HS-5 (cell line): Measurements from ENCODE around the gene EHMT1.

Experiments used
- DNase-seq: peaks from one replicate; pipeline ENCODE4 v3.0.0-alpha.2; 2012; ENCODE audit warnings: low read depth

EHMT1 gene

GRCh38 chr9:137739371-137740309 is 120.8 kb downstream of the EHMT1 start:
- no peak for DNase-seq

DNA sequence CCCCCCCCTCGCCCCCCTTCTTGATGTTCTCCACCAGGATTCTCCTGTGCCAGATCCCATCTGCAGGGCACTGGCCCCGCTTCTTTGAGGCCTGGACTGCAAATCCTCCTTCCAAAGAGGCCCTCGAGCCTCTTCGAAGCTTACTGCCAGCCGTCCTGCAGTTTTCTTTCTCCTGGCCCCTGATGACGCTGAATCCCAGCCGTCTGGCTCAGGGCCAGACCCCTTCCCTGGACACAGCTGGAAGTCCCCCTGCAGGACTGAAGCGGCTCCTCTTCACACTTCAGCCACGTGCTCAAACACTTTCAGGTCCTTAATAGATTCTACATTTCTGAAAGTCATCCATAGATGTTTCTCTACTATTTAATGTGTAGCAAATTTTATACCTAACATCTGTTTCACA is 121.5 kb downstream of the EHMT1 start:
- no peak for DNase-seq

DNA sequence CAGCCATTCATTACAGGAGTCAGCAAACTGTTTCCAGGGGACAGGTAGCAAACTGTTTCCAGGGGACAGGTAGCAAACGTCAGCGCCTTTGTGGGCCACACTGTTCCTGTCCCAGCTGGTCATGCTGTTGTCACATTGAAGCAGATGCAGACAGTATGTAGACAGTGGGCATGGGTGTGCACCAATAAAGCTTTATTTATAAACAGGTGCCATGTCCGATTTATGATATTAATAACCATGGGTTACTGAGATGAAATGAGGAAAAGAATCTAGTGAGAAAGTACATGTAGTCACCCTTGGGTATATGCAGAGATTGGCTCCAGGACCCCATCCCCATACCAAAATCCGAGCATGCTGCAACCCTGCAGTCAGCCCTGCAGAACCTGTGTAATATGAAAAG is 122.5 kb downstream of the EHMT1 start:
- no peak for DNase-seq

DNA sequence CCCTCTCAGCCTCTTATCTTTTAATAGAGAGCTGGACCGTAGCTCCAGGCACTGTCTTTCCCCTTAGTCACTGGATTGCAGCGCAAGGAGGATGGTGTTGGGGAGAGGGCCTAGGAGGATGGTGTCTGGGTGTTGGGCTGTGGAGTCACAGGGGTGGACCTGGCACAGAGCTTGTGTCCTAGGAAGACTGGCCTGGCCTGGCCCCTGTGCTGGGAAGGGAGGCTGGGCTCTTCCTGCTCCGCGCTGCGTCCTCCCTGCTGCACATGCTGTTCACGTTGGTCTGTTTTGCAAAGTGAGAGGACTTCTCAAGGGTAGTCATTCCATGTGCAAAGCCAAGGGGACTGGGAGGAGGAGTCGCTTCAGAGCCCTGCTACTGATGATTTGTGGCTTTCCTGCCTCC is 123.9 kb downstream of the EHMT1 start:
- no peak for DNase-seq

DNA sequence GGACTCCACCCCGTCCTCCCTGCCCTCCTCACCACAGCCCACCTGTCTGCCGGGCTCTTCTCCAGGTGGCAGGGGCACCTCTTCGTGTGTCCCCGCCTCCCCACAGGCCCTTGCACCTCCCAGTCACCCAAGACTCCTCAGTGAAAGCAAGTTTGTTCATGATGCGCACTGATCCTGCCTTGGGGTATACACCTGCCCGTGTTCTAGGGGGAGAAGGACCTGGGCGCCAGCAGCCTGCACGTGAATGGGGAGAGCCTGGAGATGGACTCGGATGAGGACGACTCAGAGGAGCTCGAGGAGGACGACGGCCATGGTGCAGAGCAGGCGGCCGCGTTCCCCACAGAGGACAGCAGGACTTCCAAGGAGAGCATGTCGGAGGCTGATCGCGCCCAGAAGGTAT is 124.9 kb downstream of the EHMT1 start:
- no peak for DNase-seq

DNA sequence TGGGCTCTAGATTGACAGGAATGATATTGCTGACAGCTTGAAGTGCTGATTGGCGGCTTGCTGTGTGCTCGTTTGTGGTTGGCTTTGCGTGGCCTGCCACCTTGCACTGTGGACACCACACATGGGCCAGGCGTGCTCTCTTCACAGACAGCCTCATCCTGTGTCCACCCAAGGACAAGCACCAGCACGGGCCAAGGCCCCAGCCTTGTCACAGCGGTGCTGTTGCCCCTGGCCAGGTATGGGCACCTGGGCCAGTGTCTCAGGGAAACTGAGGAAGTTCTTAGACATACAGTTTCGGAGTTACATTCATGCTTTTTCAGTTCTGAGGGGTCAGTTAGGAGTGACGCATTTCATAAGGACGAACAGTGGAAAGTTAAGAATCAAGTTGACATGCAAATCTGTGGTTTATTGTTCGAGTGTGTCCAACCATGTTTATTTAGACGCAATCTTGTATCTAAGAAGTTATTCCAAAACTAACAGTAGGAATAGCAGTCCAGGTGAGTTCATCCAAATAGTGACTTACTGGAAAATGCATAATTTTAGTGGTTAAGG is 125.9 kb downstream of the EHMT1 start:
- no peak for DNase-seq

- DNase-seq, result no peak
Observed at GRCh38 chr9:137745541-137745991, 126.8 kb downstream of the EHMT1 start.

DNA sequence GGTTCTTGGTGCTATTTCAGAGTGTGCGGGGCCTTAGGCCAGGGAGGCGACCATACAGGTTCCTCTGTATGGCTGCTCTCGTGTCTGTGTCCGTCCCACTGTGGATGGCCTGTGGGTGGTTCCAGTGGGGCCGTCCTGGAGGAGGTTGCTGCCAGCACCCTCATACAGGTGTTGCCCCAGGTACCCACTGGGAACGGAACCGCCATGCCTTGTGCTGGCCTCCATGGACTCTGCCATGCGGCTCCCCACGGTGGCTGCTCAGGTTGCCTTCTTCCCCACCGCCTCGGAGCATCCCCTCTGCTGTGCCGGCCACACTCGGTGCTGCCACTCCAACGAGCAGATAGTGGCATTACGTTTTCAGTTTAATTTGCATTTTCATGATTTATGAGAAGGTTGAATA is 129.5 kb downstream of the EHMT1 start:
- no peak for DNase-seq

GRCh38 chr9:137748741-137749140 is 129.9 kb downstream of the EHMT1 start:
- no peak for DNase-seq

- DNase-seq, result no peak
Observed at GRCh38 chr9:137749511-137749910, 130.7 kb downstream of the EHMT1 start.

- no peak for DNase-seq
Observed at GRCh38 chr9:137750007-137750406, 131.2 kb downstream of the EHMT1 start.

GRCh38 chr9:137750566-137750965 is 131.8 kb downstream of the EHMT1 start:
- DNase-seq, result no peak

GRCh38 chr9:137751616-137752015 is 132.8 kb downstream of the EHMT1 start:
- no peak for DNase-seq

DNA sequence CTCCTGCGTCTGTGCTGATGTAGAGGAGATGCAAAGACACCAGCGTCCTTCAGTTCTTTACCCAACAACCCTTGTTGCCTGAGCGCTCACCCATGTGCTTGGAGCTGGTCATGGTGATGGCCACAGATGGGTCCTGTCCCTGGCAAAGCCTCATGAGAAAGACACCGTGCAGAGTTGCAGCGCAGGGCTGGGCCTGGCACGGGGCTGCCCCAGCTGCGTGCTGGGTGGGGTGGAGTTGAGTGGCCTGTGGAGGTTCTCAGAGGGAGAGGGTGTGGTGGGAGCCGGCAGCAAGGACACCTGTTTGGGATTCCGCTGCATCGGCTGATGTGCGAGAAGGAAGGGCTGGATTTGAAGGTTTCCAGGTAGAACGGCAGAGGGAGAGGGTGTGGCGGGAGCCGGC is 133.6 kb downstream of the EHMT1 start:
- DNase-seq, result no peak

GRCh38 chr9:137753192-137753765 is 134.5 kb downstream of the EHMT1 start:
- DNase-seq, result no peak

GRCh38 chr9:137755261-137755927 is 136.6 kb downstream of the EHMT1 start:
- no peak for DNase-seq

GRCh38 chr9:137756045-137756744 is 137.4 kb downstream of the EHMT1 start:
- DNase-seq, result no peak

DNA sequence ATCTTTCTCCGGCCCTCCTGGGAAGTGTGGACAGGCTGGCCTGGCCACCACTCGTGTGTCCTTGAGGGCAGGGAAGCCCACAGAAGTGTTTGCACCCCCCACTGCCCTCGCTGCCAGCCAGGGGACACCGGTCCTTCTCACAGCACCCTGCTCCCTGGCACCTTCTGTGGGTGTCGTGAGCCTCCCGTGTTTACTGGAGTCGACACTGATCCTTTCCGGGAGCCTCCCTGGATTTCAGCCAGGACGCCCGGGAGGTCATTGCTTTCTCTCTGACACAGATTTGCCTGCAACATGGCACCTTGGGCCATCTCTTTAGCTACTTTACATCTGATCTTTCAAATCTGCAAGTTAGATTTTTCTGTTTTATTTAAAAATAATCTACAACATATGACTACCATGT is 138.3 kb downstream of the EHMT1 start:
- DNase-seq, result no peak

GRCh38 chr9:137757613-137758029 is 138.8 kb downstream of the EHMT1 start:
- DNase-seq, result peak; percentile 65

- DNase-seq, result no peak
Observed at GRCh38 chr9:137758067-137758466, 139.3 kb downstream of the EHMT1 start.

DNA sequence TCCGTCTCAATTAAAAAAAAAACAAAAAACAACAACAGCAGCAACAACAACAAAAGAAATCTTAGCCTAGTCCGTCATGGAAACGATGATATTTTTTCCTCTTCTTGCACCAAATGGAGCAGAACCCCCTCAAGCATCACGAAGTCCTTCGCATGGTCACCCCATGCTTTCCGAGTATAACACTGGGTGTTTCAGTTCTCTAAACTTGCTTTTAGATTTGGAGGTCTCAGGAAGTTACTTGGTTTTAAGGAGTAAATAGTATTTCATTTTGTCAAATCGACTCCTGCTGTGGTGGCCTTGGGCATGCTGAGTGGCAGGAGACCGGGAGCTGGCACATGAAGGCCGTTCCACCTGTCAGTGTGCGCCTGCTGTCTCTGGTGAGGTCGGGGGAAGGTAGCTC is 140.3 kb downstream of the EHMT1 start:
- DNase-seq, result no peak
